HL-60 (cell line): Measurements from ENCODE around the gene AFDN.

Source experiments
- POLR2AphosphoS5 ChIP-seq: IDR thresholded peaks from 2 replicates; pipeline ENCODE4 v1.6.1; 2012; ENCODE audit warnings: low read depth
- REST ChIP-seq: IDR thresholded peaks from 2 replicates; pipeline ENCODE4 v1.6.1; 2012; ENCODE audit warnings: low read depth; ENCODE audit not compliant: insufficient replicate concordance
- TF ChIP-seq, protein P1 (sequence below): IDR thresholded peaks from one replicate; pipeline ENCODE4 v1.5.1; 2011; ENCODE audit warnings: low read length, control low read depth, inconsistent platforms; ENCODE audit not compliant: insufficient read depth

DNA sequence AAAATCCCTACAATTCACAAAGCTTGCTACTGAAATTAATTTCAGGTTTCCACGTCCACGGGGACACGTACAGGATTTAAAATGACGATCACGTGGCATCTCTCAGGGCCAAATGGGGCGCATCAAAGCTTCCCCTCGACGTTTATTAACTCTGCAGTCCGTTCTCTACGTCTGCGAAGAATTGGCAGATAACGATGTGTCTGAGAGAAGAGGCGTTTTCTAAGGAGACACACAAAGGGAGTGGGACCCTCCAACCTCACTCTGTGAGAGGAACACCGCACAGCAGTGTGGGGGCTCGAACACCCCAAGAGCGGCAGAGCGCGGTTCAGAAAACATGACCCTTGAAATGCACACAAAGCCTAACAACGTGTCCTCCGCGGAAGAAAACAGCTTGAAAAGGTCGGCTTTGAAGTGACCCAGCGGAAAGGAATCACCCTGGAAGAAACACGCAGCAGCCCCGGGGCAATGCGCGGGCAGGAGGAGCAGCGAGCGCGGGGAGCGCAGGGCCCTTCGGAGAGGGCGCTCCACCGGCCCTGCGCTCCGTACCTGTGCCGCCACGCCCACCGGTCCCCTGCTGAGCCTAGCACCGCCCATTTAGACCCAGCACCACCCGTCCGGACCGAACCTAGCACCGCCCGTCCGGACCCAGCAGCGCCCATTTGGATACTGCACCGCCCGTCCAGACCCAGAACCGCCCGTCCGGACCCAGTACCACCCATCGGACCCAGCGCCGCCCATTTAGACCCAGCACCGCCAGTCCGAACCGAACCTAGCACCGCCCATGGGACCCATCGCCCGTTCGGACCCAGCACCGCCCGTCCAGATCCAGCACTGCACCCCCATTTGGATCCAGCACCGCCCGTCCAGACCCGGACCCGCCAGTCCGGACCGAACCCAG is 1.1 kb upstream of the AFDN start:
- TF ChIP-seq, protein P1, sequence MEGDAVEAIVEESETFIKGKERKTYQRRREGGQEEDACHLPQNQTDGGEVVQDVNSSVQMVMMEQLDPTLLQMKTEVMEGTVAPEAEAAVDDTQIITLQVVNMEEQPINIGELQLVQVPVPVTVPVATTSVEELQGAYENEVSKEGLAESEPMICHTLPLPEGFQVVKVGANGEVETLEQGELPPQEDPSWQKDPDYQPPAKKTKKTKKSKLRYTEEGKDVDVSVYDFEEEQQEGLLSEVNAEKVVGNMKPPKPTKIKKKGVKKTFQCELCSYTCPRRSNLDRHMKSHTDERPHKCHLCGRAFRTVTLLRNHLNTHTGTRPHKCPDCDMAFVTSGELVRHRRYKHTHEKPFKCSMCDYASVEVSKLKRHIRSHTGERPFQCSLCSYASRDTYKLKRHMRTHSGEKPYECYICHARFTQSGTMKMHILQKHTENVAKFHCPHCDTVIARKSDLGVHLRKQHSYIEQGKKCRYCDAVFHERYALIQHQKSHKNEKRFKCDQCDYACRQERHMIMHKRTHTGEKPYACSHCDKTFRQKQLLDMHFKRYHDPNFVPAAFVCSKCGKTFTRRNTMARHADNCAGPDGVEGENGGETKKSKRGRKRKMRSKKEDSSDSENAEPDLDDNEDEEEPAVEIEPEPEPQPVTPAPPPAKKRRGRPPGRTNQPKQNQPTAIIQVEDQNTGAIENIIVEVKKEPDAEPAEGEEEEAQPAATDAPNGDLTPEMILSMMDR: no peak
- no peak for TF ChIP-seq REST
- no peak for TF ChIP-seq POLR2AphosphoS5
